Lower leg skin (tissue), 4 donors: ENCODE results near the gene PTGER1. TPM values are rescaled to one million over a fixed set of nuclear protein-coding genes. Genes with fewer than 3 reads are reported as not detected.

Experiments
- DNase-seq, 2 donors: peaks; one replicate each; pipeline ENCODE4 v3.0.0-alpha.2; 2019; ENCODE audit warnings: low spot score in 2 of 2
- H3K4me3 ChIP-seq: fragments of 200-600 bp; sonication (generic); 2 replicates; pipeline ENCODE4 v1.5.1; 2017; ENCODE audit warnings: mild to moderate bottlenecking, low read depth; ENCODE audit not compliant: poor library complexity, severe bottlenecking
- POLR2A ChIP-seq, 2 donors: fragments of 450-650 bp; IDR thresholded peaks; one replicate each; pipeline ENCODE4 v1.6.1; 2016 to 2017; ENCODE audit warnings: antibody characterized with exemption in 2 of 2, mild to moderate bottlenecking in 1 of 2, moderate library complexity in 1 of 2
- WGBS, 2 donors: methylation state at CpG; one replicate each; pipeline ENCODE4 v1.1.5; 2018; 5-methylcytosine and 5-hydroxymethylcytosine counted together
- intact Hi-C: fragments of 100-400 bp; cut with DNase I; formaldehyde crosslinking; loops from one replicate; pipeline ENCODE4 v1.15.0; 2023; ENCODE audit warnings: low total_unique reads
- total RNA-seq, 4 donors: library from RNA; depleted of rRNA; stranded (reverse); fragments of >200 nt; gene quantifications; one replicate each; pipeline ENCODE4 v1.1.0, GENCODE V29; 2016
- TF ChIP-seq, protein P1 (sequence below), 3 donors: fragments of 450-650 bp; IDR thresholded peaks; one replicate each; pipeline ENCODE4 v1.5.1; 2016; ENCODE audit warnings: antibody characterized with exemption in 3 of 3, mild to moderate bottlenecking in 3 of 3, moderate library complexity in 2 of 3

PTGER1 gene
- total RNA-seq, 4 donors from 2014 or later: 0.62 TPM; not detected in 3

DNA sequence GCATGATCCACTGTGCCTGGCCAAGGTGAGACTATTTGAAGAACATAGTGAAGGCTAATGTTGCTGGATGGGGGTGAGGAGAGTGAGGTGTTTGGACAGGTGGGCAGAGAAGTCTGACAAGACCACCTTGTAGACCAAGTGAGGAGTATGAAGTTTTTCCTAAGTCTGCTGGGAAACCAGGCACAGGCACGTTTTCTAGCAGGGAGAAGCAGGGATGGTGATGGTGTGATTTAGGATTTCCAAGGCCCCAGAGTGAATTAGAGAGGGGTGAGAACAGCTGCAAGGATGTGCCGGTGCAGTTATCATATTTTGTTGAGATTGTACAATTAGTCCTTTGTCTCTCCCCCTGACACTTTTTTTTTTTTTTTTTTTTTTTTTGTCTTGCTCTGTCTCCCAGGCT is 47.7 kb downstream of the PTGER1 start:
- intact Hi-C loops: no loop called here
- no peak overlapping the region for H3K4me3 ChIP-seq
- 61 to 90% methylated on average over 2 of the region's 2 CpGs for WGBS, 2 donors
- no peak for TF ChIP-seq POLR2A (IDR thresholded peaks at IDR 0.05)
- TF ChIP-seq, protein P1, sequence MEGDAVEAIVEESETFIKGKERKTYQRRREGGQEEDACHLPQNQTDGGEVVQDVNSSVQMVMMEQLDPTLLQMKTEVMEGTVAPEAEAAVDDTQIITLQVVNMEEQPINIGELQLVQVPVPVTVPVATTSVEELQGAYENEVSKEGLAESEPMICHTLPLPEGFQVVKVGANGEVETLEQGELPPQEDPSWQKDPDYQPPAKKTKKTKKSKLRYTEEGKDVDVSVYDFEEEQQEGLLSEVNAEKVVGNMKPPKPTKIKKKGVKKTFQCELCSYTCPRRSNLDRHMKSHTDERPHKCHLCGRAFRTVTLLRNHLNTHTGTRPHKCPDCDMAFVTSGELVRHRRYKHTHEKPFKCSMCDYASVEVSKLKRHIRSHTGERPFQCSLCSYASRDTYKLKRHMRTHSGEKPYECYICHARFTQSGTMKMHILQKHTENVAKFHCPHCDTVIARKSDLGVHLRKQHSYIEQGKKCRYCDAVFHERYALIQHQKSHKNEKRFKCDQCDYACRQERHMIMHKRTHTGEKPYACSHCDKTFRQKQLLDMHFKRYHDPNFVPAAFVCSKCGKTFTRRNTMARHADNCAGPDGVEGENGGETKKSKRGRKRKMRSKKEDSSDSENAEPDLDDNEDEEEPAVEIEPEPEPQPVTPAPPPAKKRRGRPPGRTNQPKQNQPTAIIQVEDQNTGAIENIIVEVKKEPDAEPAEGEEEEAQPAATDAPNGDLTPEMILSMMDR (IDR thresholded peaks at IDR 0.05): no peak
- DNase-seq: no peak

DNA sequence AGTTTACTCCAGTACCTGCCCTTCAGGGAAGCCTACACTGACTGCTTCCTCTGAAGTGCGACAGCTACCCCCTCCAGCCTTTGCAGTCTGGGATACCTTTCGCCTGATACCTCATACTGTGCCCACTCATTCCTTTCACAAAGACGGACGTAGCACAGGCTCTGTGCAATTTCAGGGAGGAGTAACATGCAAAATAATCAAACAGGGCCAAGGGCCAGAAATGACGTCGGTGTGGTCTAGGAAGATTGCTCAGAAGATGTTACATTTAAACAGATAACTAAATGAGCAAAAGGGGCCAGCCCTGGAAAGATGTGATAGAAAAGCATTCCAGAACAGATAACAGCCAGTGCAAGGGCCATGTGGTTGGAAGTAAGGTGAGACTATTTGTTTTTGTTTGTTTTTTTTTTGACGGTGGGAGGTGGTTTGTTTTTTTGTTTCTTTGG is 49.4 kb downstream of the PTGER1 start:
- intact Hi-C loops: no loop called here
- DNase-seq: no peak
- WGBS, 2 donors: 64 to 69% methylated on average over 7 of the region's 7 CpGs
- no peak for TF ChIP-seq POLR2A (IDR thresholded peaks at IDR 0.05)
- TF ChIP-seq, protein P1 (IDR thresholded peaks at IDR 0.05): no peak
- H3K4me3 ChIP-seq: no peak overlapping the region

Other genes with a start within 250 kb of the PTGER1 start
- 10 to 100 TPM in 3 of 4 donors, 1 to 10 TPM in 1; 8.0 to 18.6 (median 15.6) TPM for gene ADGRE5, start 93.9 kb downstream of the PTGER1 start, total RNA-seq
- 100 to 1,000 TPM in 1 of 4 donors, 10 to 100 TPM in 3; 65.7 to 128 (median 76.4) TPM for gene DDX39A, start 56.0 kb downstream of the PTGER1 start, total RNA-seq
- gene PKN1, start 42.0 kb downstream of the PTGER1 start, total RNA-seq: 10 to 100 TPM; 13.2 to 30.9 (median 16.4) TPM
- gene GIPC1, start 20.8 kb upstream of the PTGER1 start, total RNA-seq: 100 to 1,000 TPM; 135 to 217 (median 164) TPM
- gene DNAJB1, start 43.0 kb upstream of the PTGER1 start, total RNA-seq: 100 to 1,000 TPM in 2 of 4 donors, 10 to 100 TPM in 2; 96.2 to 107 (median 99.6) TPM
- 100 to 1,000 TPM; 117 to 165 (median 147) TPM for gene TECR, start 54.2 kb upstream of the PTGER1 start, total RNA-seq
- gene NDUFB7, start 96.7 kb upstream of the PTGER1 start, total RNA-seq: 100 to 1,000 TPM; 219 to 332 (median 280) TPM
- under 1 TPM in 1 of 4 donors, not detected in 3; 0.84 TPM for gene CLEC17A, start 107.7 kb upstream of the PTGER1 start, total RNA-seq
- gene ADGRE3, start 199.5 kb upstream of the PTGER1 start, total RNA-seq: not detected
- gene ZNF333, start 214.7 kb upstream of the PTGER1 start, total RNA-seq: 10 to 100 TPM; 14.0 to 26.8 (median 16.6) TPM